Activated naive CD4-positive, alpha-beta T cell treated with anti-CD3 and anti-CD28 coated beads, Interleukin-2, amount 50 U/mL, for 16 hours (primary cell): ENCODE results near the gene RFLNA.

Experiments
- DNase-seq: peaks from one replicate; pipeline ENCODE4 v3.0.0-alpha.2; 2020

Gene RFLNA

DNA sequence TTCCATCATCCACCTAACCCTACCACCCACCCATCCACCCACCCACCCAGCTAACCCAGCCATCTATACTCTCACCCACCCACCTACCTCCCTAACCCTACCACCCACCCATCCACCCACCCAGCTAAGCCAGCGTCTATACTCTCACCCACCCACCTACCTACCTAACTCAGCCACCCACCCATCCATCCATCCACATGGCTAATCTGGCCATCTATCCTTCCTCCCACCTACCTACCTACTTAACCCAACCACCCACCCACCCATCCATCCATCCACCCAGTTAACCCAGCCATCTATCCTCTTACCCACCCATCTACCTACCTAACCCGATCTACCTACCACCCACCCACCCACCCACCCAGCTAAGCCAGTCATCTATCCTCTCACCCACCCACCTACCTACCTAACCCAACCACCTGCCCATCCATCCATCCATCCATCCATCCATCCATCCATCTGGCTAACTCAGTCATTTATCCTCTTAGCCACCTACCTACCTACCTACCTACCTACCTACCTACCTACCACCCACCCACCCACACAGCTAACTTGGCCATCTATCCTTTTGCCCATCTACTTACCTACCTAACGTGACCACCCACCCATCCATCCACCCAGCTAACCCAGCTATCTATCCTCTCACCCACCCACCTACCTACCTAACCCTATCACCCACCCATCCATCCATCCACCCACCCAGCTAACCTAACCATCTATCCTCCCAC is 44.1 kb downstream of the RFLNA start:
- no peak for DNase-seq

DNA sequence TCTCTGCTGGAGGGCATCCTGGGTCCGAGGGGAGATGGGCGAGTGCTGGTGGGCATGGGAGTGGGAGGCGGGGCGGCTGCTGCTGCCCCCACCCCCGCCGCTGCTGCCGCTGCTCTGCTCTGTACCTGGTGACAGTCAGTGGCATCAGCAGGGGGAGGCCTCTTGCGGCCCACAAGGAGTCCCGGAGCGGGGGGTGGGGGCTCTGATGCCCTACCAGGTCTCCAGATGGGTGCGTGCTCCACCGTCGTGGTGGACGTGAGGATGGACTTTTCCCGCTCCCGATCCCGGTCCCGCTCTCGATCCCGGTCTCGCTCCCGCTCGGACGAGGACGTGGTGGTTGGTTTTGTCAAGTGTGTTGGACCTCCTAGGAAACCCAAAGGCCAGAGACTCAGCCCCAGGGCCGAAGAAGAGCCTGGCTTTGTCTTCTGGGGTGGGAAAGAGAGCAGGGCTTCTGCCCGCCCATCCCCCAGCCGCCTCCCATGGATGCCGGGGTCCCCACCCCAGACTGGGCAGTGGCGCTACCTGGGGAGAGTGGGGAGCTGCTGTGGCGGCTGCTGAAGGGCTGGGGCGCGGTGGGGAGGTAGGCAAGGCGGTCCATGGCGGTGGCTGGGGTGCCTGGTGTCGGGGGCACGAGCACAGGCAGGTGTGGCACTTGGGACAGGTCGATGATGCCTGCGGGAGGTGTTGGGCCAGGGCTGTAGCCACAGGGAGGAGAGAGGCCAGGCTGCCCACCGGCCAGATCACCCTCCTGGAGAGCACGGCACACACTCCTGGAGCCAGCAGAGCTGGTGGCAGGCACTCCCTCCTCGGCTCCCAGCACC is 45.4 kb downstream of the RFLNA start:
- no peak for DNase-seq

DNA sequence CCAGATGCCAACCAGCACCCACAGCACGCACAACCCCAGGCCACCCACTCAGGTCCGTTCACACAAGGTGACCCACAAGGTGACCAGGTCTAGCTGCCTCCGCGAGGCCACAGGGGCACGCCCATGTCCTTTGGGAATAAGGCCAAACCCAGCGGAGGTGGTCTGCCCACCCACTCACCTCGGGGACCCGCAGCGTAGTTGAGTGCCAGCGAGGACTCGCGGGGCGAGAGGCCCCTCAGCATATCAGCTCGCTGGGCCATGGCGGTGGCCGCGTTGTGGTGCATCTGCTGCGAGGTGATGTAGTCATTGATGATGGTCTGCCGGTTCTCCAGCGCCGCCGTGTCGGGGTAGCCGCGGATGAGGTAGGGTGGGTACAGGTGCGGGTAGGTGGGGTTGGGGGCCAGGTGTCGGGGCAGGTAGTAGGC is 46.8 kb downstream of the RFLNA start:
- no peak for DNase-seq

DNA sequence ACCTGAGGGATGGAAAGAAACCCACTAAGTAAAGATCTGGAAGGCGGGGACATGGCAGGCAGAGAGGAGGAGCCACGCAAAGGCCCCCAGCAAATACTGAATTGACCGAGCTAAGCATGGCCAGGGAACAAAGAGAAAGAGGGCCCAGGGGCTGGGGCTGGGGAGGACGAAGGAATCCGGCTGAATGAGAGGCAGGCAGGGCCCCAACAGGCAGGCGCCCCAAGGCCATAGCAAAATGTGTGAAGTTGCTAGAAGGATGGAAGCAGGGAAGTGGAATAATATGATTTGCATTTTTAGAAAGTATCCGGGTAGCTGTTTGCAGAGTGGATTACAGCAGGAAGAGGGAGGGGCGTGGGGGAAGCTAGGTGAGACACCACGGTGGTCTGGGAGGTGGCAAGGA is 49.1 kb downstream of the RFLNA start:
- DNase-seq = no peak

DNA sequence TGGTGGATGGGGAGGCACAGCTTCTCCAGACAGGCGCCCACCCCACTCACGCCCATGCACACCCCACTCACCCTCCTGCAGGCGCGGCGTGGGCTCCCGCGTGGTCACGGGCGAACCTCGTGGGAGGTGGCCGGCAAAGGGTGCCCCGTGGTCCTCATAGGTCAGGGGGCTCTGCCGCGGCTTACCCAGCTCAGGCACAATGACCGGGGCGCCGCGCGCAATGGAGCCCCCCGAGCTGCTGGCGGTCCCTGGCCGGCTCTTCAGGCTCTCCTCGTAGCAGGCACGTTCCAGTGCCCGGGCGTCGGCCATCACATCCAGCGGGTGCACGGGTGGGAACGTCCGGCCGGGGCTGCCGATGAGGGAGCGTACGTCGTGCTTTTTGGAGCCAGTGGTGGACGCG is 49.6 kb downstream of the RFLNA start:
- no peak for DNase-seq

DNA sequence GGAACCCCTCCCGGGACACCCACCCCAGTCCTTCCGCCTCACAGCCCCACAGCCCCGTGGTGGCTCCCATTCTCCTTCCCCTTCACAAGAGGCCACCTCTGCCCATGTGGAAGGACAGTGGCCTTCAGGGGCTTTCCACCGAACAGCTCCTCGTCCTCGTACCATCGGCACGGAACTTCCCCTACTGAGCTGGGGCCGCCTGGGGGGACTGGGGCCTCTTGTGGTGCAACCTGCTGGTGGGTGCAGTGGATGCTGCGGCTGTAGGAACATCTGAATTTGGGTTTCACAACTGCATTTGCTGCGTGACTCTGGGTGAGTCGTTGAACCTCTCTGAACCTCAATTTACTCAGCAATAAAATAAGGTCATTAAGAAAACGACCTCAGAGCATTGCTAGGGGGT is 50.9 kb downstream of the RFLNA start:
- no peak for DNase-seq

DNA sequence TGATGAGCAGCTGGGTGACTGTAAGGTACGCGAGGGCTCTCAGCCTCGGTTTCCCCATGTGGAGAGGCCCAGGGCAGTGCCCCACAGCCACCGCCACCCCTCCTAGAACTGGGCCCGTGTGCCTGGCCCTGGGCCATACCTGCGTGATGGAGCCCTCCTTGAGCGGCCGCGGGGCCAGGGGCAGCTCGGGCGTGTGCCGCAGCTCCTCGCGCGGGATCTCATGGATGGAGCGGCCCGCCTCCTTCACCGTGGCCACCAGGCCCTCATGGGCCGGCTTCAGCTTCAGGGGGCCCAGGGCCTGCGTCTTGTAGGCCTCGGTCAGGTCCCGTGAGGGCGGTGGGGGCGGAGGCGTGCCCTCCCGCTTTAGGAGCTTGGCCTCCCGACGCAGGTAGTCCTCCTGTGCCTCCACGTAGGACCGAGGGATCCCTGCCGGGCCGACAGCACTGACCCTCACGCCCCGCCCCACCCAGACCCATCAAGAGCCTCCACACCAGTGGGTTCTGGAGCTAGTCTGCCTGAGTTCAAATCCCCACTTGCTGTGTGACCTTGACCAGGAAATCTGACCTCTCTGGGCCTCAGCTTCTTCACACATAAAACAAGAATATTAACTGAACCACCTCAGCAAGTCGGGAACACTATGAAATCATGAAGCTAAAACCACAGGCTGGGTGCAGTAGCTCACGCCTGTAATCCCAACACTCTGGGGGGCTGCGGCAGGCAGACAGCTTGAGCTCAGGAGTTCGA is 51.7 kb downstream of the RFLNA start:
- DNase-seq = no peak

DNA sequence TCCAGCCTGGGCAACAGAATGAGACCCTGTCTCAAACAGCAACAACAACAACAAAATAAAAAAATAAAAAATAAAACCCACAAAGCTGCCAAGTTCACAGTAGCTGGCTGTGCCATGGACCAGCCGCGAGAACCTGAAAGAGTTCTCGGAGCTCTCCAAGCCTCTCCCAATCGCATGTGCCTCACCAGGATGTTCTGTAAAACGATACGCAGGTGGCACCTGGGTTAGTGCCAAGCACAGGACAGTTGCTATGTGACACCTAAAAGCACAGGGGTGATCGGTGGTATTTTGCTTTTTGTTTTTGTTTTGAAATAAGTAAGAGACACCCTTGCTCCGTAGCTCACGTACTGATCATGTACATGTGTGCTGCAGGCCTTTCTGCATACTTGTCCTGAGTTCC is 52.4 kb downstream of the RFLNA start:
- DNase-seq = no peak

DNA sequence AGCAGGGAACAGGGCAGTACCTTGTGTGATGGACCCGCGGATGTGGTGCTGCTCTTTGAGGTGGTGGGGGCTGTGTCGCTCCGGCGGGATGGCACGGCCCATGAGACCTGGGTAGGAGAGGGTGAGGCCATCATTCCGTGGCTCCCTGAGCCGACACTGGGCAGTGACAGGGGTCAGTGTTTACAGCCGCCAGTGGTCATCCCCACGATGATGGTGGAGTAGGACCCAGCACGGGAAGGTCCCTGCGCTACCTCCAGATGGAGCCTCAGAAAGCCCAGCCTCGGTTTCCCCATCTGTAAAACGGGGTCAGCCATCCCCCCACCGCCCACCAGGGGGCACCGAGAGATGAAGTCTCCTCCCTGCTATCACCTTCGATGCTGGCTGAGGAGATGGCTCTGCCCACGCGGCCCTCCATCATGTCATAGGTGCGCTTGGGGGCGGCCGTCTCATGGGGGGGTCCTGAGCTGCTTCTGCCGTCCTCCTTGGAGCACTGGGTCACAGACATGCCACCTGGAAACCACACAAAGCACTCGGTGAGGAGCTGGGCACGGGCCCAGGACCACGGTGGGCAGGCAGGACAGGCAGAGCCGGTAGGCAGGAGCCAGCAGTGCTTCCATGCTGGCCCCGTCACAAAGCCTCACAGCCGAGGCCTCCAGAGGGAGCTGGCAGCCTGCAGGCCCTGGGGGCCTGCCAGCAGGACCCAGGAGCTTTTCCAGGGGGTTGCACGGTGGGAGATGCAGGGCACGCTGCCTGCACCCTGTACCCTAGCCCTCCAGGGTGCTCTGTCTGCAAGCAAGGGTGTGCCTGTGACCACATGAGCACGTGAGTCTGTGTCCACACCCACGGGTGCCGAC is 53.1 kb downstream of the RFLNA start:
- peak; percentile 39 for DNase-seq

DNA sequence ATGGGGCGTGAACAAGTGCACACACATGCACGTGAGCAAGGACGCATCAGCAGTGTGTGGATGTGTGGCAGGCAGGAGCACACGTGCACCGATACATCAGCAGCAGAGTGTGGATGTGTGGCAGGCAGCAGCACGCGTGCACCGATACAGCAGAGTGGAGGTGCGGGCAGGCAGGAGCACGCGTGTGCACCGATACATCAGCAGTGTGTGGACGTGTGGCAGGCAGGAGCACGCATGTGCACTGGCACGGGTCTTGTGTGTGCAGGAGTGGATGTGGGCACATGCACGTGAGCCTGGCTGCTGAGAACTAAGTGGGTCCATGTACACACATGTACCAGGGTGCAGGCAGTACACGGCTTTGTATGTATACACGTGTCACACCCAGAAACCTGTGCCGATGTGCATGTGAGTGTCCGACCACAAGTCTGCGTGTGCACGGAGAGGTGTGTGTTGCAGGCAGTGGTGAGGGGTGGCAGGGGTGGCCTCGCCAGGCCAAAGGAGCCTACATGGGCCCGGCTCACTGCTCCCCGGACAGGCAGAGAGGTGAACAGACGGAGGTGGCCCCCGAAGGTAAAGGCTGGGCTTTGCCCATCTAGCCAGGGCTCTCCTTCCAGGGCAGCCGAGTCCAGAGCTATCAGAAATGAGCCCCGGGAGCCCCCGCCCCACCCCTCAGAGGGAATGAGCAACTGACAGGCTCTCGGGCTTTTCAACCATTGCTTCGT is 53.9 kb downstream of the RFLNA start:
- DNase-seq = no peak

DNA sequence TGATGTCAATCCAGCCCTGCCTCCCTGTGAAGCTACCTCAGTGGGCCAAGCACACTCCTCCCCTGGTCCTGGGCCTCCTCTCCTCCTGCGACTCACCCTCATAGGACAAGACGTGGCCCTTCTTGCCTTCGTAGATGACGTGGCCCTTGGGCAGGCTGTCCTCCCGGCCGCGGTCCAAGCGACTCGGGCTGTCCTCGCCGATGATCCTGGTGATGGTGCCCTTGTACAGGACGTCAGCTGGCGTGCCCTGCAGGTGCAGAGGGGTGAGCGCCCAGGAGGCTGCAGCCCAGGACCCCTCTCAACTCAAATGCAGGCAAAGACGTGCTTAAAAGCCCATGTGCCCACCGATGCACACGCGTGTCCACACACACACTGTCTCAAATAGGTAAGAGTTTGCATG is 55.6 kb downstream of the RFLNA start:
- no peak for DNase-seq

DNA sequence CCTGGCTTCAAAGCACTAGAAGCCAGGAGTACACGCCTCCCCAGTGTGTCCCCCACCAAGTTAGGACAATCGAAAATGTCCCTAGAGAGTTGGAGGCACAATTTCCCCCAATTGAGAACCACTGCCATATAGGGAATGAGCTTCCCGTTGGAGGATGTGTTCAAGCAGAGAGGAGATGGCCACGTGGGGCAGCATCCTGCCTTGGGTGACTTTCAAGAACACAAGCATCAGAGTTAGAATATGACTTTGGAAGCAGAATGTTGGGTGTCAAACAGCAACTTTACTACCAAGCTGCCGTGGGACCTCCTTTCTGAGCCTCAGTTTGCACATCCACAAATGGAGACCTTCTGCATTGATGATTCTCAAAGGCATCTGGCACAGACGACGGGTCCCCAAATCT is 56.5 kb downstream of the RFLNA start:
- no peak for DNase-seq

DNA sequence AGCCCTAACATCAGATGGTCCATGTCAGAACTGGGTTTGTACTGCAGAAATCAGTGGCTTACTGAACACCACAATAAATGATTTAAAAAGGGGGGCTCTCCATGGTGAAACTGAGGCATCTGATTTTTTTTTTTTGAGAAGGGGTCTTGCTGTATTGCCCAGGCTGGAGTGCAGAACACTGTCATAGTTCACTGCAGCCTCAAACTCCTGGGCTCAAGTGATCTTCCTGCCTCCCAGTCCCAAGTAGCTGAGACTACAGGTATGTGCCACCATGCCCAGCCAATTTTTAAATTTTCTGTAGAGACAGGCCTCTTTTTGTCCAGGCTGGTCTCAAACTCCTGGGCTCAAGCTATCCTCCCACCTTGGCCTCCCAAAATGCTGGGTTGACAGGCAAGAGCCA is 57.4 kb downstream of the RFLNA start:
- no peak for DNase-seq

DNA sequence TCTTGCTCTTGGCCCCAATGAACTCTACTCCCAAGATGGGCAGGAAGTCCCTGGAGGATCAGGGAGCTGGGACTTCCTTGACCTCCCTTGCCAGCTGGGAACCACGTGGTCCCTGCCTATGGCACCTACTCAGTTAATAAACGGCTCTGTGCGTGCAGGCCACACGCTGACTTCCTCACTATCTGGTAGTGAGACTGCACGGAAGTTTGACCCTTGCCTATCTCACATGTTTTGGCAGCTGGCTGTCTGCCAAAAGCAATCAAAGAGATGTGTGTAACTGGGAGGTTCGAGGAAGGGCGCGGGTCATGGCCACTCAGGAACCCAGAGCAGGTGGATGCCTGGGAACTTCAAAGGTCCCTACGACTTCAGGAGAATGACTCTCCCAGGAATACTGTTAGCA is 57.9 kb downstream of the RFLNA start:
- DNase-seq = no peak

DNA sequence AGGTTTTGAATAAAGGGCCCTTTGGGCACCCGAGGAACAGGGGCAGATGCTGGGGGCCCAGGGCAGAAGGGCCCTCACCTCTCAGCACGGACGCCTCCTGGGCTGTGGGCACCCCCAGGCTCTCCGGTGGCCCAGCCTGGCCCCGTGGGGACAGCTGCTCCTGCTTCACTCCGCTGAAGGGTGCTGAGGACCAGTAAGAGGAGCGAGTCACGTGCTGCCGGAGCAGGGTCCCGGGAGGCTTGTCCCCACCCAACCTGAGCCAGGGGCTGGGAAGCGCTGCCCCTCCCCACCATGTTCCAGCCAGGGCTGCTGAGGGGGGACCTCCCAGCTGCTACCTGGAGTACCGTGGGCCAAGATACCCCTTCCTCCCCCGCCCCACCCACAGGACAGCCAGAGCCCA is 59.5 kb downstream of the RFLNA start:
- DNase-seq = no peak

DNA sequence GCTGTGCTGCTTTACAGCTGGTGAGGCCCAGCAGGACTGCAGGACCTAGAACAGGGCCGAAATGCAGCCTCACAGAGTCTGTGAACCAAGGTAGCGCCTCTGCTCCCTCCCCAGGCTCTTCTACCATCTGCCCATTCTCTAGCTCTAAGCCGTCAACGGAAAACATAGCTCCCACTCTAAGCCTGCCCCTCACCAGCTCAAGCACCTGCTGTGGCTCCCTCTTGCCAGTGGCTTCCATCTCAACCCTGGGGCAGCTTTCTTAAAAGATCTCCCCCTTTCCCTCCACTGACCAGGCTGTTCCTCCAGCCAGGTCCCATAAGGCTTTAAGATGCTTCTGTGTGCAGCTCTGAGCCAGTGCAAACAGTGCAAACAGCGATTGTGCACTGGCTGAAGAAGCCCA is 61.3 kb downstream of the RFLNA start:
- no peak for DNase-seq

DNA sequence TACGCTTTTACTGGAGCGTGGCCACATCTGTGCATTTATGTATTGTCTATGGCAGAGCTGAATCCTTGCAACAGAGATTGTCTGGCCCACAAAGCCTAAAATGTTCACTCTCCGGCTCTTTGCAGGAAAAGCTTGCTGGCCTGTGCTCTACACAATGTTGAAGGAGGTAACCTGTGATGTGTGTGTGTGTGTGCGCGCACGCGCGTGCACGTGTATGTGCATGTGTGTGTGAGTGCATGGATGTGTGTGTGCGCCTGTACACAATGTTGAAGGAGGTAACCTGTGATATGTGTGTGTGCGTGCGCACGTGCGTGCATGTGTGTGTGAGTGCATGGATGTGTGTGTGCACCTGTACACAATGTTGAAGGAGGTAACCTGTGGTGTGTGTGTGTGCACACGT is 62.7 kb downstream of the RFLNA start:
- DNase-seq = no peak

DNA sequence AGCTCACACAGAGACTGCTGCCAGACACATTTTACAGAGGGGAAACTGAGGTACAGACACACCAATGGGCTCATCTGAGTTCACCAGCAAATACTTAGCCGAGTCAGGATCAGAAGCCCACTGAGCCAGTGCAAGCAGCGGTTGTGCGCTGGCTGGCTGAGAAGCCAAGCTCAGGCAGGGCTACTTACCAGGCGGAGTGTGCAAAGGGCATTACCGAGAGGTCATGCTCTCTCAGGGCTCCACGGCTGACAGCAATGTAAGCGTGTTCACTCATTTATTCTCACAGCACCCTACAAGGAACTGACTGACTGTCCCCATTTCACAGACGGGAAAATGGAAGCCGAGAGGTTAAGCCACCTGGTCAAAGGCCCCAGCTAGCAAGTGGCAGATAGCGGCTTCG is 63.7 kb downstream of the RFLNA start:
- DNase-seq = no peak

DNA sequence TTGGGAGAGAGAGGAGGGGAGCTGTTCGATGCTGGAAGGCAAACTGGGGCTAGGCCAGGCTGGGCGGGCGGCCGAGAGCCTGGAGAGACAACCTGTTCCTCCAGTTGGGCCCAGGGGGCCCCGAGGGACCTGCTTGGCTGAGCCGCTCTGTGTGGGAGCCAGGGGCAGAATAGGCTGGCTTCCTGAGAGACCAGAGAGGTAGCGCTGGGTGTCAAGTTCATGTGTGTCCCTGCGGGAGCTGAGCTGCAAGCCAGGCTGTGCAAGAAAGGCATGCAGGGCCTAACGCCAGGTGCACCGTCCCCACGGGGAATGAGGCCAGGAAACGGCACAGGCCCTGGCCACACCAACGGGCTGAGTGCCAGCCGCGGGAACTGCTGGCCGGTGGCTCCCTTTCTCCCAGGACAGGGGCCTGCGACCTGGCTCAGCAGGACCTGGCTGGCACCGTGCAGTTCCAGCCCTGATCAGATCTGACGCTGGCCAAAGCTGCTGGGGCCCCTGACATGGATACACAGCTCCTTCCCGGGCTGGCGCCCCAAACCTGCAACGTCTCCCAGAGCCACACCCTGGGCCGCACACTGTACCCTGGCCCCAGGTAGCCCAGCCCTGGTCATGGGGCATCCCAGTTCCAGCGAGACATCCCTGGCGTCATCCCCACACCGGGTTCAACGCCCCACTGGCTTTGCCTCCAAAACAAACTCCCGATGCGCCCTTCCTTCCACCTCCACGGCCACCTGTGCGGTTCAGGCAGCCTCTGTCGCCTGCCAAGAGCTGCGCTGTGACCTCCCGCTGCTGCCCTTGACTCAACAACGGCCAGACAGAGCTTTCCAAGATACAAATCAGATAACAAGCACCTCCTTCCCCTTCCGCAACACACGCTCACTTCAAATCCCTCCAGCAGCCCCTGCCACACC is 65.0 kb downstream of the RFLNA start:
- no peak for DNase-seq

DNA sequence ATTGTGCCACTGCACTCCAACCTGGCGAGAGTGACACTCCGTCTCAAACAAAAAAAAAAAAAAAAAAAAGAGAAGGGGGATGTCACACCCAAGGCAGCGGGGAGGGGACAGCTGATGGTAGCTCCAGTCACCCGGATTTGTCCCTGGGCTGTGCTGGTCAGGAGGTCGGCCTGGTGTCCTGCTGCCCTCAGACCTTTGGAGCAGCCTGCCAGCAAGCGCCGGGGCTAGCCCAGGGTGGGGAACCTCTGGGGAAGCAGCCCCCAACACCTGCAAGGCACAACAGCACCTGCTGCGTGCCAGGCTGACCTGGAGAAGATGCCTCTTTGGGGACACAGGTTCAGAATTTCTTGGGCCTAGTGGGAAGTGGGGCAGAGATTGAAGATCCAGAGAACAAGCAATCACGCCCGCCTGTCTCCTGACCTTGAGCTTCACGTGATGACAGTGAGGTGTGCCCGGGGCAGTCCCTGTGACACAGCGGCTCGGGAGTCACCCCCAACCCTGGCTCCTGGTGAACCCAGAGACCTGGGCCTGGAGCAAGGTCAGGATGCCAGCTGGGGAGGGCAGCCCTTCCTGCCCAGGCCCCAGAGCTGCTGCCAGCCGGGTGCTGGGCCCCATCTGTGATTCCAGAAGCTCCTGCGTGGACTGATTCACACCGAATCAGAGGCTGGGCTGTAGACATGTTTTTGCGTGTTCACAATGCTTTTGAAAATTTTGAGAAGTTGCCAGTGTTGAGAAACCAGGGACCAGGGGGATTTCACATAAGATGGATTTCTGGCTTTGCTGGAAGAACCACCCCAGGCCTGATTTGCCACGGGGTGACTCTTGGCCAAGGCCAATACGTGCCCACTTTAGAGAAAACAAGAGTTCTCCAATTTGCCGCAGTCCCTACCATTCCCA is 66.4 kb downstream of the RFLNA start:
- DNase-seq = no peak
